ENCODE measurements around the gene USPL1. TPM values are rescaled to one million over a fixed set of nuclear protein-coding genes. Genes with fewer than 3 reads are reported as not detected.

Gene USPL1
- total RNA-seq, 4 donors from 2014 or later = 19.7 to 62.1 (median 27.1) TPM

GRCh38 chr13:30576528-30576927 is 41.2 kb upstream of the USPL1 start:
- no peak for TF ChIP-seq POLR2A (IDR thresholded peaks at IDR 0.05)
- TF ChIP-seq CTCF (IDR thresholded peaks at IDR 0.05) = no peak
- Histone ChIP-seq H3K27me3 (no peaks in the 10 kb centered on the region), H3K27ac (no peak overlapping the region), H3K4me1 (no peaks in the 10 kb centered on the region), H3K4me3 (no peak overlapping the region), H3K9me3 (no peaks in the 10 kb centered on the region), H3K36me3 (no peaks in the 10 kb centered on the region)
- no peak for DNase-seq
- intact Hi-C loops (cut with DNase I; ENCODE audit: low total_unique reads) = loop anchor here (10.0 kb wide), 1 partner anchor 112 kb away; the partner anchor contains the start of gene HMGB1

GRCh38 chr13:30577401-30577852 is 40.3 kb upstream of the USPL1 start:
- H3K4me1 ChIP-seq = no peaks in the 10 kb centered on the region
- no peak for TF ChIP-seq POLR2A (IDR thresholded peaks at IDR 0.05)
- TF ChIP-seq CTCF (IDR thresholded peaks at IDR 0.05) = no peak
- intact Hi-C loops (cut with DNase I; ENCODE audit: low total_unique reads) = loop anchor here (10.0 kb wide), 1 partner anchor 113 kb away; the partner anchor contains the start of gene HMGB1

GRCh38 chr13:30580852-30581502 is 36.7 kb upstream of the USPL1 start:
- Histone ChIP-seq H3K4me1 (no peaks in the 10 kb centered on the region), H3K27ac (no peak overlapping the region), H3K36me3 (no peaks in the 10 kb centered on the region), H3K27me3 (no peaks in the 10 kb centered on the region), H3K9me3 (no peaks in the 10 kb centered on the region), H3K4me3 (no peak overlapping the region)
- intact Hi-C loops (cut with DNase I; ENCODE audit: low total_unique reads) = no loop called here
- DNase-seq = no peak
- no peak for TF ChIP-seq CTCF (IDR thresholded peaks at IDR 0.05)
- TF ChIP-seq POLR2A (IDR thresholded peaks at IDR 0.05) = no peak

More at GRCh38 chr13:30577401-30577852, 40.3 kb upstream of the USPL1 start:
- Histone ChIP-seq H3K27ac (no peak overlapping the region), H3K27me3 (no peaks in the 10 kb centered on the region), H3K4me3 (no peak overlapping the region), H3K36me3 (no peaks in the 10 kb centered on the region), H3K9me3 (no peaks in the 10 kb centered on the region)
- DNase-seq = no peak

GRCh38 chr13:30581582-30581981 is 36.1 kb upstream of the USPL1 start:
- H3K27ac ChIP-seq = no peak overlapping the region
- no peaks in the 10 kb centered on the region for H3K9me3 ChIP-seq
- no peaks in the 10 kb centered on the region for H3K27me3 ChIP-seq
- no peaks in the 10 kb centered on the region for H3K4me1 ChIP-seq
- intact Hi-C loops (cut with DNase I; ENCODE audit: low total_unique reads) = no loop called here
- TF ChIP-seq POLR2A (IDR thresholded peaks at IDR 0.05) (no peak), CTCF (IDR thresholded peaks at IDR 0.05) (peak in 1 of 4 experiments; percentile 6)
- no peaks in the 10 kb centered on the region for H3K36me3 ChIP-seq
- no peak overlapping the region for H3K4me3 ChIP-seq
- DNase-seq = no peak

- H3K4me3 ChIP-seq = no peak overlapping the region
- no peaks in the 10 kb centered on the region for H3K27me3 ChIP-seq
- no peak for DNase-seq
- H3K4me1 ChIP-seq = no peaks in the 10 kb centered on the region
- H3K9me3 ChIP-seq = no peaks in the 10 kb centered on the region
- no peaks in the 10 kb centered on the region for H3K36me3 ChIP-seq
- TF ChIP-seq POLR2A (IDR thresholded peaks at IDR 0.05) (no peak), CTCF (IDR thresholded peaks at IDR 0.05) (no peak)
- intact Hi-C loops (cut with DNase I; ENCODE audit: low total_unique reads) = no loop called here
- H3K27ac ChIP-seq = no peak overlapping the region
Measured at GRCh38 chr13:30584051-30584731, 33.5 kb upstream of the USPL1 start.
